GM12878 (cell line): ENCODE measurements around the gene CDC42EP3.

Experiments
- BCL3 ChIP-seq: IDR thresholded peaks from 2 replicates; pipeline ENCODE4 v1.6.1; 2011; ENCODE audit warnings: borderline replicate concordance, low read depth, mild to moderate bottlenecking, moderate library complexity, low read length; ENCODE audit not compliant: insufficient read depth, poor library complexity, severe bottlenecking
- CTCF ChIP-seq, 3 experiments: IDR thresholded peaks in 2 of 3; conservative IDR thresholded peaks in 1 of 3; 2 replicates each; pipeline ENCODE4 v1.5.1; 2011; ENCODE audit warnings: low read depth in 3 of 3, low read length in 3 of 3, mild to moderate bottlenecking in 3 of 3, control low read depth in 2 of 3, moderate library complexity in 2 of 3, inconsistent platforms in 1 of 3, mixed read lengths in 1 of 3; ENCODE audit not compliant: control insufficient read depth in 2 of 3, insufficient read depth in 1 of 3; ENCODE audit errors: extremely low read depth in 1 of 3
- CUX1 ChIP-seq: IDR thresholded peaks from 2 replicates; pipeline ENCODE4 v1.6.1; 2012; ENCODE audit warnings: improper control_type of control experiment, low read depth, low read length; ENCODE audit not compliant: insufficient replicate concordance
- POLR2AphosphoS5 ChIP-seq: IDR thresholded peaks from 2 replicates; pipeline ENCODE4 v1.6.1; 2011; ENCODE audit warnings: mild to moderate bottlenecking, low read length, inconsistent platforms
- SIN3A ChIP-seq: IDR thresholded peaks from 2 replicates; pipeline ENCODE4 v1.6.1; 2012; ENCODE audit warnings: low read depth, low read length, improper control_type of control experiment

- TF ChIP-seq SIN3A = no peak
- no peak for TF ChIP-seq BCL3
- no peak for TF ChIP-seq CUX1
- TF ChIP-seq CTCF (IDR thresholded peaks at IDR 0.05 in 2 of 3, conservative IDR thresholded peaks at IDR 0.05 in 1 of 3; ENCODE audit: control insufficient read depth in 2 of 3, extremely low read depth in 1 of 3, insufficient read depth in 1 of 3, low read depth in 3 of 3, low read length in 3 of 3) = no peak
- TF ChIP-seq POLR2AphosphoS5 = no peak
Measured at GRCh38 chr2:37689751-37690150, 18.3 kb upstream of the CDC42EP3 start.
